GM21381 (cell line): Measurements from ENCODE around the gene UBE2D3.

Source experiments
- ATAC-seq: cut with Tn5 transposase; IDR thresholded peaks from one replicate; pipeline ENCODE4 v1.9.1; 2021; ENCODE audit warnings: mild to moderate bottlenecking, moderate library complexity; ENCODE audit not compliant: unreplicated experiment

The UBE2D3 gene

DNA sequence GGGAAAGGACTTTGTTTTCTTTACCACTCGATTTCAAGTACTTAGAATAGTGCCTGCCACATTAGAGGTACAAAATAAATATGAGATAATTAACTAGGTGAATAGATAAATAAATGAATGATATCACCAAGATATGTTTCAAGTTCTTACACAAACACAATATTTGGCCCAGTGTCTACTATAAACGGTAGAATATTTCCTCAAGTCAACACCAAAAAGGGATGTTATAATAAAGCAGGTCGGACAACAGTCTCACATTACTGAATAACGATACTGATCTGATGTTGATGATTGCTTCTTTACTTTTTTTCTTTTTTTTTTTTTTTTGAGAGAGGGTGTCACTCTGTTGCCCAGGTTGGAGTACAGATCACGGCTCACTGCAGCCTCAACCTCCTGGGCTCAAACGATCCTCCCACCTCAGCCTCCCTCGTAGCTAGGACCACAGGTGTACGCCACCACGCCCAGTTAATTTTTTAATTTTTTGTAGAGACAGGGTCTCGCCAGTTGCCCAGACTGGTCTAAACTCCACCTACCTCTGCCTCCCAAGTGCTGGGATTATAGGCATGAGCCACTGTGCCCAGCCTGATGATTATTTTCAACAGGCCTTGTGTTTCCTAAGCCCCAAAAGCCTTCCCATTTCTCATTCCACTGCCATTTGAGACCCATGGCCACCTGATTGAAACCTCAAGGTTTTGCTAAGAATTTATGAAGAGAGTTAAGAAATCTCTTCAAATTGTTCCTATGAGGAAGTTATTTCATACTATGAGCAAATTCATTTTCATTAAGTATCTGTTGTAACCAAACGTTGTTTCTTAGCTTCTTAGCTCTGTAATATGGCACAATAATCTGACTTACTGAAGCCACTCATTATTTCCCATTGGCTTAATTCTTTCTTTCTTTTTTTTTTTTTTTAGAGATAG is 68.8 kb downstream of the UBE2D3 start:
- no peak for ATAC-seq

DNA sequence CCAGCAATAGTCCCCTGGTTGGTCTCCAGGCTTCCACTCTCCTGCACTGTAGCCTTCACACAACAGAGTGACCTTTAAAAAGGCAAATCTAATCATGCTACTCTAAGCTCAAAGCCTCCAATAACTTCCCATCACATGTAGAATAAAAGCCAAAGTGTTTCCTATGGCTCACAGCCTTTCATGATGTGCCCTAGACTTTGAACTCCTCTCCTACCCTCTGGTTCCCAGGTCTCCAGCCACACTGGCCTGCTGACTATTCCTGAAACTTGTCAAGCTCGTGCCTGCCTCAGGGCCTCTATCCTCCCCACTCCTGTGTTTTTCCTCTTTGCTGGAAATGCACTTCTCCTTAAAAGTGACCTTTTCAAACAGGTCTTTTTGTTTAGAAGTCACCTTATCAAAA is 69.7 kb downstream of the UBE2D3 start:
- no peak for ATAC-seq

DNA sequence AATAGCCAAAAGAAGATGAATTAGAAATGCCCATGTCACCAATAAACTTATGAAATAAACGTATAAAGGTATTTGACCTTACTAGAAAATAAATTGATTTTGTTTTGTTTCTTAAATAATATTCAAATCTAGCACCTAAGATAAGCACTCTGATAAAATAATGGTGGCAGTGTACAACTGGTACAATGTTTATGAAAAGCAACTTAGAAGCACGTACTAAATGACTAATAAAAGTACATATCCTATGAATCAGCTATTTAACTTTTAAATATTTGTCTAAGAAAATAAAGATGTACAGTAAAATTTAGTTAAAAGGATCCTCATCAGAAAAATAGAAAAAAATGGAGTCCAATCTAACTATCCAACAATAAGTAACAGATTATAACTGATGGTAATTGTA is 73.3 kb downstream of the UBE2D3 start:
- ATAC-seq = no peak

DNA sequence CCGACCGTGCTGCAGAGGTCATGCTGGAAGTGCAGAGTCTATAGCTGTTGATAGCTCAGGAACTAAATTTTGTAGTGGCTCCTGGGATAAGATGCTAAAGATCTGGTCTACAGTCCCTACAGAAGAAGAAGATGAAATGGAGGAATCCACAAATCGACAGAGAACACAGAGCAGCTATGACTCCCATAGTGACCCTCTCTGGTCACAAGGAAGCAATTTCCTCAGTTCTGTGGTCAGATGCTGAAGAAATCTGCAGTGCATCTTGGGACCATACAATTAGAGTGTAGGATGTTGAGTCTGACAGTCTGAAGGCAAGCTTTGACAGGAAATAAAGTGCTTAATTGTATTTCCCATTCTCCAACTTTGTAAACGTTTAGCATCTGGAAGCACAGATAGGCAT is 75.4 kb downstream of the UBE2D3 start:
- ATAC-seq = no peak
